ENCODE results near the gene ASXL2.

Gene ASXL2

GRCh38 chr2:25749676-25750075, 128.6 kb downstream of the ASXL2 start:
- no peak for DNase-seq (ENCODE audit: extremely low spot score)
- CTCF ChIA-PET: no interaction called here
- POLR2A ChIA-PET: no interaction called here

GRCh38 chr2:25744055-25744454, 134.2 kb downstream of the ASXL2 start:
- no peak for DNase-seq (ENCODE audit: extremely low spot score)
- POLR2A ChIA-PET: no interaction called here
- TF ChIP-seq SP1 (IDR thresholded peaks at IDR 0.05): no peak
- no peak for TF ChIP-seq SUZ12 (IDR thresholded peaks at IDR 0.05)
- TF ChIP-seq ELF4 (IDR thresholded peaks at IDR 0.05): no peak
- no peak for TF ChIP-seq HDGF (IDR thresholded peaks at IDR 0.05; ENCODE audit: borderline replicate concordance)
- no peak for TF ChIP-seq BHLHE40 (IDR thresholded peaks at IDR 0.05; ENCODE audit: borderline replicate concordance)
- no peak for TF ChIP-seq ARNT (IDR thresholded peaks at IDR 0.05)
- TF ChIP-seq FOXA1 (IDR thresholded peaks at IDR 0.05): no peak
- no peak for TF ChIP-seq FOXK2 (IDR thresholded peaks at IDR 0.05)
- TF ChIP-seq LEF1 (IDR thresholded peaks at IDR 0.05; ENCODE audit: borderline replicate concordance): no peak
- CTCF ChIA-PET: interaction anchor here (0.6 kb wide), 1 partner anchor 43 kb away, joined by 4 read pairs; no protein-coding TSS in a partner anchor

More at GRCh38 chr2:25749676-25750075, 128.6 kb downstream of the ASXL2 start:
- no peak for TF ChIP-seq ELF4 (IDR thresholded peaks at IDR 0.05)

GRCh38 chr2:25743132-25743830, 135.0 kb downstream of the ASXL2 start:
- no peak for TF ChIP-seq FOXK2 (IDR thresholded peaks at IDR 0.05)
- no peak for TF ChIP-seq FOXM1 (IDR thresholded peaks at IDR 0.05; ENCODE audit: borderline replicate concordance)
- no peak for TF ChIP-seq TARDBP (IDR thresholded peaks at IDR 0.05)
- TF ChIP-seq ARNT (IDR thresholded peaks at IDR 0.05): no peak
- no peak for TF ChIP-seq SUZ12 (IDR thresholded peaks at IDR 0.05)
- no peak for TF ChIP-seq NFRKB (IDR thresholded peaks at IDR 0.05)
- TF ChIP-seq L3MBTL2 (conservative IDR thresholded peaks at IDR 0.05): no peak
- TF ChIP-seq PKNOX1 (IDR thresholded peaks at IDR 0.05): no peak
- POLR2A ChIA-PET: no interaction called here
- CTCF ChIA-PET: no interaction called here
- no peak for DNase-seq (ENCODE audit: extremely low spot score)

GRCh38 chr2:25742501-25742900, 135.8 kb downstream of the ASXL2 start:
- ChIA-PET CTCF (no interaction called here), POLR2A (no interaction called here)
- no peak for DNase-seq (ENCODE audit: extremely low spot score)
- TF ChIP-seq CTBP1 (IDR thresholded peaks at IDR 0.05; ENCODE audit: borderline replicate concordance) (no peak), ELF4 (IDR thresholded peaks at IDR 0.05) (no peak), SP1 (IDR thresholded peaks at IDR 0.05) (no peak), PKNOX1 (IDR thresholded peaks at IDR 0.05) (no peak), TARDBP (IDR thresholded peaks at IDR 0.05) (no peak), L3MBTL2 (conservative IDR thresholded peaks at IDR 0.05) (no peak), SUZ12 (IDR thresholded peaks at IDR 0.05) (no peak), FOXM1 (IDR thresholded peaks at IDR 0.05; ENCODE audit: borderline replicate concordance) (no peak), ARNT (IDR thresholded peaks at IDR 0.05) (no peak)

GRCh38 chr2:25740810-25741381, 137.4 kb downstream of the ASXL2 start:
- DNase-seq (ENCODE audit: extremely low spot score): peak; percentile 49
- ChIA-PET CTCF (no interaction called here), POLR2A (no interaction called here)
- no peak for TF ChIP-seq FOXM1 (IDR thresholded peaks at IDR 0.05; ENCODE audit: borderline replicate concordance)
- no peak for TF ChIP-seq ARNT (IDR thresholded peaks at IDR 0.05)
- TF ChIP-seq L3MBTL2 (conservative IDR thresholded peaks at IDR 0.05): no peak
- TF ChIP-seq SP1 (IDR thresholded peaks at IDR 0.05): no peak
- no peak for TF ChIP-seq LEF1 (IDR thresholded peaks at IDR 0.05; ENCODE audit: borderline replicate concordance)
- TF ChIP-seq NFRKB (IDR thresholded peaks at IDR 0.05): no peak
- no peak for TF ChIP-seq HDGF (IDR thresholded peaks at IDR 0.05; ENCODE audit: borderline replicate concordance)
- TF ChIP-seq BHLHE40 (IDR thresholded peaks at IDR 0.05; ENCODE audit: borderline replicate concordance): no peak
- no peak for TF ChIP-seq SUZ12 (IDR thresholded peaks at IDR 0.05)
- no peak for TF ChIP-seq FOXA1 (IDR thresholded peaks at IDR 0.05)
- TF ChIP-seq ZNF384 (IDR thresholded peaks at IDR 0.05): no peak
- TF ChIP-seq PKNOX1 (IDR thresholded peaks at IDR 0.05): no peak
- TF ChIP-seq TARDBP (IDR thresholded peaks at IDR 0.05): no peak
- TF ChIP-seq FOXK2 (IDR thresholded peaks at IDR 0.05): no peak
- no peak for TF ChIP-seq CTBP1 (IDR thresholded peaks at IDR 0.05; ENCODE audit: borderline replicate concordance)
- no peak for TF ChIP-seq ELF4 (IDR thresholded peaks at IDR 0.05)

GRCh38 chr2:25738383-25739343, 139.6 kb downstream of the ASXL2 start:
- no peak for DNase-seq (ENCODE audit: extremely low spot score)
- TF ChIP-seq ZNF384 (IDR thresholded peaks at IDR 0.05) (no peak), ARNT (IDR thresholded peaks at IDR 0.05) (no peak), SP1 (IDR thresholded peaks at IDR 0.05) (no peak), FOXM1 (IDR thresholded peaks at IDR 0.05; ENCODE audit: borderline replicate concordance) (no peak), FOXK2 (IDR thresholded peaks at IDR 0.05) (no peak), FOXA1 (IDR thresholded peaks at IDR 0.05) (no peak), PKNOX1 (IDR thresholded peaks at IDR 0.05) (no peak), TARDBP (IDR thresholded peaks at IDR 0.05) (no peak), L3MBTL2 (conservative IDR thresholded peaks at IDR 0.05) (no peak), CTBP1 (IDR thresholded peaks at IDR 0.05; ENCODE audit: borderline replicate concordance) (no peak), ELF4 (IDR thresholded peaks at IDR 0.05) (no peak), LEF1 (IDR thresholded peaks at IDR 0.05; ENCODE audit: borderline replicate concordance) (no peak), HDGF (IDR thresholded peaks at IDR 0.05; ENCODE audit: borderline replicate concordance) (no peak), BHLHE40 (IDR thresholded peaks at IDR 0.05; ENCODE audit: borderline replicate concordance) (no peak), NFRKB (IDR thresholded peaks at IDR 0.05) (no peak), SUZ12 (IDR thresholded peaks at IDR 0.05) (no peak)
- POLR2A ChIA-PET: no interaction called here
- CTCF ChIA-PET: no interaction called here
